ENCODE data around the gene GTF3C5.

- TF ChIP-seq POLR2AphosphoS5 (IDR thresholded peaks at IDR 0.05; ENCODE audit: low read depth, low read length) (no peak), FOXJ3 (CRISPR knock-in tag; IDR thresholded peaks at IDR 0.05) (no peak), CTCF (IDR thresholded peaks at IDR 0.05) (no peak), GATA2 (CRISPR knock-in tag; IDR thresholded peaks at IDR 0.05) (no peak), YY1 (IDR thresholded peaks at IDR 0.05; ENCODE audit: low read depth) (no peak), NRF1 (IDR thresholded peaks at IDR 0.05; ENCODE audit: low read depth, low read length) (no peak), USF2 (IDR thresholded peaks at IDR 0.05; ENCODE audit: borderline replicate concordance, low read depth, low read length) (no peak), JUND (IDR thresholded peaks at IDR 0.05) (no peak), TAF1 (IDR thresholded peaks at IDR 0.05; ENCODE audit: borderline replicate concordance, low read depth, low read length) (no peak)
Observed at GRCh38 chr9:133101356-133102189, 70.8 kb downstream of the GTF3C5 start.

Data from SK-N-SH (cell line).